Activated CD4-positive, alpha-beta T cell treated with anti-CD3 and anti-CD28 coated beads, Interleukin-2, amount 50 U/mL, for 48 hours (primary cell): ENCODE data around the gene MRPL49.
A peak's percentile ranks its signal among the peaks of the same experiment; 100 is the strongest.
"Not testable (repeated sequence)": the region's sequence is repeated elsewhere in the genome, so short reads cannot be mapped to it uniquely, and the experiment has no call there.

Experiments
- DNase-seq, 2 experiments: peaks; one replicate each; pipeline ENCODE4 v3.0.0-alpha.2; 2020

Gene MRPL49

DNA sequence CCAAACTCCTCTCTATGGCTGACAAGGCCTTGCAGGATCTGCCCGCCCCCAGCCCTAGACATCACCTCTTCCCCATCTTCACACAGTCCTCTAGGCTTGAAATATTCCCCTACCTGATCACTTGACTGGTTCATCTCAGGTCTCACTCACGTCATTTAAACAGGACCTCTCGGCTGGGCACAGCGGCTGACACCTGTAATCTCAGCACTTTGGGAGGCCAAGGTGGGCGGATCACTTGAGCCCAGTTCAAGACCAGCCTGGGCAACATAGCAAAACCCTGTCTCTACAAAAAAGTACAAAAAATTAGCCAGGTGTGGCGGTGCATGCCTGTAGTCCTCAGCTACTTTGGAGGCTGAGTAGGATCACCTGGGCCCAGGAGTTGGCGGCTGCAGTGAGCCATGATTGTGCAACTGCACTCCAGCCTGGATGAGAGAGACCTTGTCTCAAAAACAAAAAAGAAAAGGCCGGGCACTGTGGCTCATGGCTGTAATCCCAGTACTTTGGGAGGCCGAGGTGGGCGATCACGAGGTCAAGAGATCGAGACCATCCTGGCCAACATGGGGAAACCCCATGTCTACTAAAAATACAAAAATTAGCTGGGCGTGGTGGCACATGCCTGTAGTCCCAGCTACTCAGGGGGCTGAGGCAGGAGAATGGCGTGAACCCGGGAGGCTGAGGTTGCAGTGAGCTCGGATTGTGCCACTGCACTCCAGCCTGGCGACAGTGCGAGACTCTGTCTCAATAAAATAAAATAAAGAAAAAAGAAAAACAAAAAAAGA lies 3.0 kb upstream of the MRPL49 start:
- DNase-seq: not testable (repeated sequence)

DNA sequence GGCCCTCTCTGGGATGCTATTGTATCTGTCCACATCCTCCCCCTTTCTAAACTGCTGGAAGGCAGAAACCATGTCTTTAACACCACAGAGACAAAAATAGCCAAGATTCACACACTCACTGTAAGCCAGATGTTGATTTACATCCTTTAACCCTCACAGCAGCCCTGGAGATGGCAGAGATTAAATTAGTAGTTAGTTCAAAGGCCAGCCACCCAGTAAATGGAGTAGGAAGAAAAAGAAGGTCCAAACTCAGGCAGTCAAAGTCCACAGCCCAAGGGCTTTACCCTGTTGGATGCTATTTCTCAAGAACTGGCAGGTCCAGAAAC lies 2.5 kb upstream of the MRPL49 start:
- DNase-seq: no peak

DNA sequence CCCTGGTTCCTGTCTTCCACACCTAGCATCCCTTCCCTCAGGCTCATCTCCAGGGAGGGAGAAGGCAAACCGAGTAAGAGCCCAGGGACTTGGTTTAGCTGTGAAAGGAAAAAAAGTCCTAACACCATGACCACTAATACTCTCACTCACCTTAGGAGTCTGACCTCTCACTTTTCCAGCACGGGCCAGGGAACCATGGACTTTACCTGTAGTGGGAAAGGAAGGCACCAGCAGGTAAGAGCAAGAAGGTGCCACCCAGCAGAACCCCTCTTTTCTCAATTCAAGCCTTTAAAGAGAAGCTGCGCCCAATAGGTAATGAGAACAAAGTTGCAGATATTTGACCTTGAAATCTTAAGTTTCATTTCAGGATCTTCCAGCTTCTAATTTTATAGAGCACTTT lies 1.3 kb upstream of the MRPL49 start:
- no peak for DNase-seq

DNA sequence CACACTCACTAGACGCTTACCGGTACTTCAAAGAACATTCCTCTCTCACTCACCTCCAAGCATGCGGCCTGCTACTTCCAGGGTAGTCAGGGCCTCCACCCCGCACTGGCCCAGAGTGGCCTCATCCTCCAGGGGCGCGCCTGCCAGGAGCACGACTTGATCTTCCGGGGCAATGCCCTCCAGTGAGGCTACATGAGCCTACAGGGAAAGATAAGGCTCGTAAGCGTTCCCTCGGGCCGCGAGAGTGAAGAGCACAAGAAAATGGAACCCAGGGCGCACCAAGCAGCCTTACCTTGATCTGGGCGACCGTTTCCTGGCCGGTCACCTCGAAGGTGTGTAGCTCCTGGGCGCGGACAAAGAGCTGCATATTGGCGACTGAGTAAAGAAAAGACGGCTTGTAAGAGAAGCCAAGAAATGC lies 665 bp upstream of the MRPL49 start:
- DNase-seq: peak in 1 of 2 experiments; percentile 44

DNA sequence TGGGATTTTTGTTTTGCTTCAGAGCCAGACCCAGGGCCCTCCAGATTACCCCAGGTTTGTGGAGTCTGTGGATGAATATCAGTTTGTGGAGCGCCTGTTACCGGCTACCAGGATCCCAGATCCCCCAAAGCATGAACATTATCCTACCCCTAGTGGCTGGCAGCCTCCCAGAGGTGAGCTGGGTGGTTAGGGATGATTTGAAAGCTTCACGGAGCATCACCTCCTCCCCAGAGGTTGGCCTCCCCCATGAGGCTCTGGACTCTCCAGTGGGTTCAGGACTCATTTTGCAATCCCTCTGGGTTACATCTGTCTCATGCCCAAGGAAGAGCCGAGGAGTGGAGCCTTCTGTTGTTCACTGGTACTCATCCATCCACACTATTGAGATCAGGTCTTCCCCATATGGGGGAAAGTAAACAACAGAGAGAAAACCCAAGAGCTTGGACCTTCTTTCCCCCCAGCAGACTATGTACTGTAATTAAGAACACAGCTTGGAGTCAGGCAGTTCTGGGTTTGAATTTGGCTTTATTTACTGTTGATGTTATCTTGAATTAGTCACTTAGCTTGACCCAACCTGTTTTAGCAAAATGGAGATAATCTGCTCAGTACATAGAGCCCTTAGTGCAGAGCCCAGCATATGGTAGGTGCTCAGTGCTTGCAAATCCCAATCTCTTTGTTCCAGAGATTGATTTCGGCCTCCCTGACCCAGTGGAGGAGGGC lies 2.5 kb downstream of the MRPL49 start:
- DNase-seq: no peak

DNA sequence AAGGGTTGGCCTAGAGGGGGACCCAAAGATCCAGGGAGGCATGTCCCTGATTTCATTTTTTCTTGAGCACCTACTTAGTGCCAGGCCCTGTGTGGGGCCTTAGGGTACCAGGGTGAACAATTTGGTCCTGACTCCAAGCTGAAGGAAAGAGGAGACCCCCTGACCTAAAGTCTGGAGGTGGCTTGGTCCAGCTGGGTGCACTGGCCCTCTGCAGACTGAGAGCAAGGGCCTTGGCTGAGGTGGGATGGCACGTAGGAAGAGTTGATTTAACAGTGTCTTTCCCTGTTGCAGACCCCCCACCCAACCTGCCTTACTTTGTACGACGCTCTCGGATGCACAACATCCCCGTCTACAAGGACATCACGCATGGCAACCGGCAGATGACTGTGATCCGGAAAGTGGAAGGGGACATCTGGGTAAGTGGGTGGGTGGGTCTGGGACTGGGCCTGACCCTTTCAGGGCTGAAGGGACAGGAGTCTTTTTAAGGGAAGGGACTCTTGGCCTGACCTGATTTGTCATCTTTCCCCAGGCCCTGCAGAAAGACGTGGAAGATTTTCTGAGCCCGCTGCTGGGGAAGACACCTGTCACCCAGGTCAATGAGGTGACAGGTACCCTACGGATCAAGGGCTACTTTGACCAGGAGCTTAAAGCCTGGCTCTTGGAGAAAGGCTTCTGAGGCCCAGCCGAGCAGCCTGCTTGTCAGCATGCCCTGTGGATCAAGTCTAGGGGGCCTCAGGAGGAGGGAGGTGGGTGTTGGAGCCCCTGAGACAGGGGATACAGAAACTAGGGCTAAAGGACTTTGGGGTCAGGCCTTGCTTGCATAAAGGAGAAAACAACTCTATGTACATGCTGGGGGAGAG lies 3.3 kb downstream of the MRPL49 start:
- no peak for DNase-seq

DNA sequence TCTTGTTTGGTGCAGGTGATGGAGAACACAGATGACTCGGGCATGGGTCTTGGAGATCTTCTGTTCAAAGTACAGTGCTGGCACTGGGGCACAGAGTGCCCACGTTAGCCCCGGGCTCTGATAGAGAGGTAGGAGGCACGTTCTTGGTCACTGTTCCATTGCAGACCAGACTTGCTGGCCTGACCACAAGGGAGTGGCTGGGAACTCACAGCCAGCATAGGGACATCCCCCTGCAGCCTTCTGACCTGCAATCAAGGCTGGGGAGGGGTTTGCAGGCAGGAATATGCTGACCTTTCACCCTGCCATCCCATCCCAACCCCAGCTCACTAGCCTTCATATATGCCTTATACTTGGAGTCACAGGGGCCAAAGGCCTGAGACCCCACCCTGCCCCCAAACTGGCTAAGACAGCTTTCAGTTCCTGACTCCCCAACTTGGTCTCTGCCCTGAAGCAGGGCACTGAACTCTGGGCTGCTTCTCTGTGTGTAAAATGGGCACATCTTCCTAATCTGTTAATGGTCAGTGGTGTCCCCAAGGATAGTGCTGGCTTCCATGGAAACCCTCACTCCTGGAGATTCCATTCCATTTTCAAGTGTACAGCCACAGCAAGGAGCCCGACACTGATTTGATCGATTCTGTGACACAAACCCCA lies 4.6 kb downstream of the MRPL49 start:
- no peak for DNase-seq

DNA sequence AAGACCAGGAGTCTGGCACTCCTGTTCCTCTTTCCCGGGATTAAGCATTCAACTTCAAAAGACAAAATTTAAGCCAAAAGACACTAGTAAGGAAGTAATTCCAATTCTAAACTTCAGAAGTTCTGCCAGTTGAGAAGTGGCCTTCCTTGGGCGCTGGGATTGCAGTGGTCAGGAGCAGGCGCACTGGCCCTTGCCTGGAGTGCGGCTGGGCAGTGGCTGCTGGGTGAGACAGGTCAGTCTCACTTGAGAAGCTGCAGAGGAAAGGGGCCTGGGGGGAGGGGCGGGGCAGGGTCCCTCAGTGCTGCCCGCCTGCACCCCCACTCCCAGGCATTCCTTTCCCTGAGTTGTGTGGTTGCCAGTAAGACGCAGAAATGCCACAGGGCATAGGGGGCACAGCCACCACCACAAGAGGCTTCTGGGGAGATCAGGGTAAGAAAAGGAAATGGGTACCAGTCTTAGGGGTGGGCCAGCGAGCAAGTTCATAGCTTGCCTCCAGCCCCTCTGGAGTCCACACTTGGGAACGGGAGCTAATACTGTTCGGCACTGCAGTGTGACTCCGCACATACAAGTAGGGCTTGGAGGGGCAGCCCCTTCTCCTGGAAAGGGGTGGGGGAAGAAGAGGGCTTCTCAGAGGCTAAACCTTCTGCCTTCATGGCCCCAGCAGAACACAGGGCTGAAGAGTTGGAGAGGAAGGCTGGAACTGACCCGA lies 5.5 kb downstream of the MRPL49 start:
- no peak for DNase-seq

DNA sequence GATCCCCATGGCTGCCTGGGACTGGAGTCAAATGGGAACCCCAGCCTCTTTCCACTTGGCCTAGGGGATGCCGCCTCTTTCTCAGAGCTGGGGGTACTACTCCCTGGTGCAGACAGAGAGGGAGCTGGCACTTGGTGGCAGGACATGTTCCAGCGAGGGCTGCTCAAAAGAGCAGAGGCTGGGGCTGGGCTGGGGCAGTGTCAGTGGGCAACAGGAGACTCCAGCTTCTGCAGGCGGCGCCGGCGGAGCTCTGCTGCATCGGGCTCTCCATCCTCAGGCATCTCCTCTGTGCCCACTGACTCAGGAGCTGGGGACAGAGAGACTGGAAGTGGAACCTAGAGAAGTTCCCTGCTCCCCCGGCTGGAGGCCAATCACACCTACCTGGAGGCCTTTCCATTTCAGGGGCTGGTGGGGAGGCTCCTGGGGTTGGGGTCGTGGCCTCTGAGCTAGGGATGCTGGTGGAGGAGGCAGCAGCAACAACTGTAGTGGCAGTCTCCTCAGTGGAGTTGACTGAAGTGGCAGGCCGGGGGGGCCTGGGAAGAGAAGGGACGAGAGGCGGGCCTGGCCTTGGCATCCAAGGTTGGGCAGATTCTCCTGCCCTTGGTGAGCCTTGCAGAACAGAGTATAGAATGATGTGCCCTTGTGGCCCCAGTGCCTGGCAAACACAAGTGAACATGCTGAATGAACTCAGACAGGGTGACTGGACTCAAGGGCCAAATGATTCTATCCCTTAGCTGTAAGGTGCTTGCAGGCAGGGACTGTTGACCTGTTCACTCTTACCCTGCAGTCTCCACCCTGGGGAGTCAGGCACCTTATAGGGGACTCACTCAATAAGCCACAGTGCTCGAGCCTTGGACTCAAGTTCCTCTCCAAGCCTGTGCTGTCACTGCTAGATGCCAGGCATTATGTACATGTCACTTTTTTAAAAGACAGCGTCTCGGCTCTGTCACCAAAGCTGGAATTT lies 6.3 kb downstream of the MRPL49 start:
- DNase-seq: no peak

DNA sequence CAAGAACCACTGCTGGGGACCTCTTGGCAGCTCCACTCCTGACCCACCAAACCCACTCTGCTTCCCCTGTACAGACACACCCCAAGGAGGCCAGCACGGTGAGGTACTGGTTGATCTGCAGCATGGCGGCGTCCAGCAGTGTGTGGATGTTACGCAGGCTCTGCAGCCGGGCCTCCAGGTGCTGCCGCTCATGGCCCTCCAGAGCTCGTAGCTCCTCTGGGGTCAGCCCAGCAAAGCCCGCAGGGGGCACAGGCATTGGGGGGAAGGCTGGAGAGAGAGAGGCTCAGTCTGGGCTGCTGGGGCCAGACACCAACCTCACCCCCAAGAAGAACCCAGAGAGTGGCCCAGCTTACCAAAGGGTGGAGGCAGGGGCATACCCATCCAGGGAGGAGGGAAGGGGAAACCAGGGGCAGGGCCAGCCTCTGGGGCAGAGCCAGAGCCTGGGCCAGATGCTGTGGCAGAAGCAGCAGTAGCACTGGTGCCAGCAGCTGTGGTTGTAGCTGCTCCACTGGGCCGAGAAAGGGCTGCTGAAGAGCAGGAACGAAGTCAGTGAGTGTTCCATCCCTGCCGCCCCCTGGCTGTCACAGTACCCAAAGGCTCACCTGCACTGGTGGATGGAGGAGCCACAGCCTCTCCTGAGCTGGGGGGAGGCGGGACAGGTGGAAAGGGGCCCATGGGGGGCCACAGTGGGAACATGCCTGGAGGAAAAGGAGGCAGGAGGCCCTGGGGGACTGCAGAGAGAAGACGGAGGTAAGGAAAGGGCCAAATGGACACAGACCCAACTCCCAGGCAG lies 7.7 kb downstream of the MRPL49 start:
- no peak for DNase-seq

DNA sequence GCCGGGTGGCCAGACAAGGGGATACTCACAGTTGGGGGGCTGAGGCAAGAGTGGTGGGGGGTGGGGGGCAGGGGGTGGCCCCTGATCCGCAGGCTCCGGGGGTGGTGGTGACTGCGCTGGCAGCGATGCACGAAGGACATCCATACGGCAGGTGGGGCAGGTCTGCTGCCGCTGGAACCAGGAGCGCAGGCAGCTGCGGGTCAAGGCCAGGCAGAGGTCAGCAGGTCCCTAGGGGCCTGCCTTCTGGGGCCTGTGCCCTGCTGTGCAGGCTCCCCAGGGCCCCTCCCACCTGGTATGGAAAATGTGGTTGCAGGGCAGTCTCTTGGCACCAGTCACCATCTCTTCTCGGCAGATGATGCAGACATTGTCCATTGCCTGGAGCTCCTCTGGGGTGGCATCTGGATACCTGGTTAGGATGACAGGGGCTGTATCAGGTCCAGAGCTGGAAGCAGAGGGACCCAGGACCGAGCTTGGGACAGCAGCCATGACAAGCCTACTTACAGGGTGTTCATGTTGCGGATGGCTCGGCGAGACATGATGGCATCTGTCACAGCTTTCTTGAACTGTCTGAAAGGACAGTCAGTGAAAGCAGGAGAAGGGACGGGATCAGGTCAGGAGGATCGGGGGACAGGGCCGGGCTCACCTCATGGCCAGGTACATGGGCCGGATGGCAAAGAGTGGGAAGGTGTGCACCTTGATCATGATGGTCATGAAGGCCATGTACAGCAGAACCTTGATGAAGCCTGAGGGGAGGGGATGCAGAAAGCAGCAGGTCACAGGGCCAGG lies 8.7 kb downstream of the MRPL49 start:
- no peak for DNase-seq

DNA sequence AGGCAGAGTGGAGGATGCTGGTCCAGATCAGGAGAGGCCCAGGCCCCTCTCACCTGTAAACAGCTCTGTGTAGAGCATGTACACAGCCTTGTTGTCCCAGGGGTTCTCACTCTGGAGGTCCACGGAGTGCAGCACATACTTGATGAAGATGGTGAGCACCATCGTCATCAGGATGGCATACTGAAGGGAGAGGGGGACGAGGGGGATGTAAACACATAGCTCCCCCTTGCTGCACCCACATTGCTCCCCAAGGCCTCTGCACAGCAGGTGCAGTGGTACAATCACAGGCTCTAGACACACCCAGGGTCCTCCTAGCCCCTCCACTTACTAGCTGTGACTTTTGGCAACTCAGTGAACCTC lies 9.3 kb downstream of the MRPL49 start:
- no peak for DNase-seq

DNA sequence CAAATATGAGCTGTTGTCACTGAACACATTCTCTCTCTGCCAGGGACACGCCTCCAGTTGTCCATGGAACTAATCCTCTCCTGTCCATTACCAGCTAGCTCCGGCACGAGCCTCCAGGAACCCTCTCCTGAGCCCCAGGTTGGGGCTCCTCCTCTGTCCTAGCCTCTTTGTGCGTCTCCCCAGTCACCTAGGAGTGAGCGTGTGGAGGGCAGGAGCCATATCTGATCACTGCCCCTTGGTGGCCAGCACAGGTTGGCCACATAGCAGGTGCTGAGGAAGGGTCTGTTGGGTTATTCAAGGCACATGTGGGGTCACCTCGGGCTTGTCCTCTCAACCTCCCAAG lies 9.7 kb downstream of the MRPL49 start:
- no peak for DNase-seq

DNA sequence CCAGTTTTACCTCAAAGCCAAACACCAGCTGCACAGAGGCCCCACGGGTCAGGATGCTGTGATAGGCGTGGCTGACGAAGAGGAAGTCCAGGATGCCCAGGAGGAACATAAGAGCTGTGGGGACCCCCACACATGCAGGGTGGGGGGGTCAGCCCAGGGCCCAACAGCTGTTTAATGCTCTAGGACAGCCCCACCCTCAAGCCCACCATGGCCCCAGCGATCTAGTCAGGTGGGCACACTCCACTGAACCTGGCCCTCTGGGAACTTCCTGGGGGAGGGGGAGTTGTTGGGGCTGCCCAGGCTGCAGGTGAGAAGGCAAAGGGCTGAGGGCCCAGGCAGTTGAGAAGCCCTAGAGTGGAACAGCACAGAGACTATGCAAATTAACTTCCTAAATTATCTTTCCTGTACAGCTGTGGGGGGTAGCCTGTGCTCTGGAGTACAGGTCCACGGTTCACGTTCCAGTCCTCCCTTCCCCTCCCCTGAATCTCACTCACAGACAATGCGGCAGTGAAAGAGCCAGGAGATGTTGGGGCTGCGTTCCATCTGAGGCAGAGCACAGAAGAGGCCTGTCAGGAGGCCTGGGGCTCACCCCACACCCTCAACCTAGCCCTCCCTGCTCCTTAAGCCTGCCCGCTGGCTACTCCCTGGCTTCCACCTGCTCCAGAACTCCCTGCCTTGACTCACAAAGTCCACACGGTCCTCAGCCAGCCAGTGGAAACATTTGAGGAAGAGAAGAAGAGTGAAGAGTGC lies 10.3 kb downstream of the MRPL49 start:
- DNase-seq: no peak

DNA sequence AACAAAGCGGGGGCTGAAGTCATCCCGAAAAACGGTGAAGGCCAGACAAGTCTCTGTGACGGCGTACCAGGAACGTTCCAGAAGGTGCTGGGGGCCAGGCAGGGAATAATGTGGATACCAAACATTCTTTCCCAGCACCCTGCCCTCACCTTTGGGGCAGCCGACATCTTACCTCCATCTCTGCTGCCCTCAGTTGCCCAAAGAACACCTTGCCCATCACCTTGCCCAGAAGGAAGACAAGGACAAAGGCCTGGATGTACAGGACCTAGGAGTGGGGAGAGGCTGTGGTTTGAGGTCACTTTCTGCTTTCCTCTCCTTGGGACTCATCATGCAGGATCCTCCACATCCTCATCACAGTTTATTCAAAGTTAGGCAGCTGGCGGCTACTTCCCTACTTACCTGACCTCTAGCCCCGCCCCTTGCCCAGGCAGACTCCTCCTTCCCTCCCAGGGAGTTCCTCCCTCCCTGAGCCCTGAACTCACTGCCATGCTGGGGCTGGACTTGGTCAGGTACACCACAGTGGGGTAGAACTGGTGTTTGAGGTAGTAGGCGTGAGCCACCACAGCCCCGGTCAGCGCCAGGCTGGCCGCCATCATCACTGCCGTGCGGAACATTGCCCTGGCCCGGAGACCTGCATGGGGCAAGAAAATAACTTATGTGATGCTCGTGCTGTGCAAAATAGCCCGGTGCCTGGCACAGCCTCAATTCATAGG lies 11.0 kb downstream of the MRPL49 start:
- DNase-seq: peak; percentile 79 to 82

DNA sequence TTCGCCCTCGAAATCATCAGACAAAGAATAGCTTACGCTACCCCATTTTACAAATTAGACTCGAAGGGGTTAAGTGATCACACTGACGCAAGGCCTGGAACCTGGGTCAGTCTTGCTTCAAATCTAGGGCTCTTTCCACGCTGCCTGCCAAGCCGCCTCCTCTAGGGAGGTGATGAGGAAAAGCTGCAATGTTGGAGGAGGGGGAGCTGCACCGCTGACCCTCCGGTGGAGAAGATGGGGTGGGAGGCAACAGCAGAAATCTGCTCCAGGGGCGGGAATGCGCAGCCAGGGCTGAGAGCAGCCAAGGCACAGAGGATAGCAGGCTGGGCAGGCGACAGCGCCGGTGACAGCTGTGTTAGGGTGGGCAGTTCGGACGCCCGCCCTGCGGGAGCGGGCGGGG lies 11.6 kb downstream of the MRPL49 start:
- no peak for DNase-seq

DNA sequence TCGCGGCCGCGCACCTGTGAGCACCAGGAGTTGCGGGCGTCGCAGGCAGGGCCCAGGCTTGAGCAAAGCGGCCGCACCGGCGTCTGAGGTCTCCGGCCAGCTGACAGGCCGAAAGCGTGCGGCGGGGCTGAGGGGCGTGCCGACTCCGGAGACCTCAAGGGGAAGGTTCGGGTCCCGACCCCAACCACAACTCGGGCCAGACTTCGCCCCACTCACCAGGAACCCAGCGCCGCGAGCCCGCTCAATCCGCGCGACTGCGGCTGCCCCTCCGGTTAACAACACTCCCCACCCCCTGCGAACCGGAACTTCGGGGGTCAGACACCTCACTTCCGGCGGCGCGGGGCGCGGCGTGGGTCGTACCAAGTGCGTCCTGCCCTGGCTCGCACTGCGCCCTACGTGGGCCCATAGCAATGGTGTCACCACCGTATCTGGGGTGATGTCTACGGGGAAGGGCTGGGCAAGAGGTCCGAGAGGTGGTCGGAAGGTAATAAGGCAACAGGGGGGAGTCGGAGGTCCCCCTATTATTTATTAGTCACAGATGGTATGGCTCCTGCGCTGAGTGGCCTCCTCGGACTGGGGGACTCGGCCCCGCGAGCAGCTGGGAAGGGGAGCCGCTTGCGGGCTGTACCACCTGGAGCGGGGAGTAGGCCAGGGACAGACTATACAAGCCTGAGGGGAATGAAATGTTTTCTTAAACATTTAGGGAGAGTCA lies 12.3 kb downstream of the MRPL49 start, which contains the start of gene SYVN1:
Gene SYVN1 (minus strand): TSS at position 280 of the 712 bp plus-strand sequence. CDS start 918 bp downstream, outside the sequence.
- peak; percentile 91 to 94 for DNase-seq
